AG04449 (cell line): ENCODE measurements around the gene ATP5PO.

Source experiments
- CTCF ChIA-PET: fragments of 350-600 bp; formaldehyde crosslinking; extraction: SDS; loops from one replicate; lab custom pipeline; 2021; ENCODE audit warnings: antibody characterized with exemption; lab: Yijun Ruan, JAX
- POLR2A ChIA-PET: fragments of 400-600, 350-600 bp; formaldehyde crosslinking; extraction: SDS; loops from one replicate; lab custom pipeline; 2020; ENCODE audit warnings: antibody characterized with exemption, inconsistent platforms; lab: Yijun Ruan, JAX
- DNase-seq: peaks from one replicate; pipeline ENCODE4 v3.0.0-alpha.2; 2010; ENCODE audit warnings: low read depth, low spot score
- H3K4me3 ChIP-seq: 2 replicates; pipeline ENCODE4 v1.5.1; 2011; ENCODE audit warnings: low read depth, mild to moderate bottlenecking, control low read depth, low read length
- CTCF ChIP-seq: IDR thresholded peaks from one replicate; pipeline ENCODE4 v1.5.1; 2011; ENCODE audit warnings: mild to moderate bottlenecking, moderate library complexity, low read length, control low read depth, inconsistent platforms; ENCODE audit not compliant: insufficient read depth; ENCODE audit errors: missing control alignments

The ATP5PO gene

GRCh38 chr21:33897739-33898138 is 17.9 kb downstream of the ATP5PO start:
- no peak for TF ChIP-seq CTCF
- DNase-seq = no peak
- ChIA-PET CTCF (no interaction called here), POLR2A (no interaction called here)
- H3K4me3 ChIP-seq = no peak overlapping the region

GRCh38 chr21:33897098-33897497 is 18.5 kb downstream of the ATP5PO start:
- POLR2A ChIA-PET = interaction anchor here (0.6 kb wide), 1 partner anchor 301 kb away, joined by 3 read pairs; no protein-coding TSS in a partner anchor
- no peak for TF ChIP-seq CTCF

GRCh38 chr21:33896691-33897090 is 18.9 kb downstream of the ATP5PO start:
- CTCF ChIA-PET = interaction anchor here (0.8 to 4.0 kb wide), 3 partner anchors 71 to 291 kb away, joined by 3 to 21 read pairs (median 5); no protein-coding TSS in a partner anchor
- POLR2A ChIA-PET = interaction anchor here (0.6 kb wide), 1 partner anchor 300 kb away, joined by 3 read pairs; no protein-coding TSS in a partner anchor

More at GRCh38 chr21:33897098-33897497, 18.5 kb downstream of the ATP5PO start:
- no peak for DNase-seq
- no peak overlapping the region for H3K4me3 ChIP-seq
- CTCF ChIA-PET = interaction anchor here (4.0 kb wide), 1 partner anchor 291 kb away, joined by 21 read pairs; no protein-coding TSS in a partner anchor

GRCh38 chr21:33895356-33895755 is 20.2 kb downstream of the ATP5PO start:
- CTCF ChIA-PET = interaction anchor here (0.6 to 4.0 kb wide), 19 partner anchors 9 to 308 kb away, joined by 3 to 21 read pairs (median 4); no protein-coding TSS in a partner anchor

More at GRCh38 chr21:33896691-33897090, 18.9 kb downstream of the ATP5PO start:
- no peak for TF ChIP-seq CTCF
- H3K4me3 ChIP-seq = no peak overlapping the region
- no peak for DNase-seq

GRCh38 chr21:33894736-33895288 is 20.8 kb downstream of the ATP5PO start:
- POLR2A ChIA-PET = interaction anchor here (1.0 kb wide), 1 partner anchor 306 kb away, joined by 3 read pairs; the partner anchor contains the start of gene DONSON
- peak; percentile 92 for TF ChIP-seq CTCF
- peak; percentile 41 for DNase-seq
- H3K4me3 ChIP-seq = peak overlapping the region; percentile 43
- CTCF ChIA-PET = interaction anchor here (0.6 to 4.0 kb wide), 20 partner anchors 9 to 343 kb away, joined by 3 to 21 read pairs (median 4); no protein-coding TSS in a partner anchor

More at GRCh38 chr21:33895356-33895755, 20.2 kb downstream of the ATP5PO start:
- no peak overlapping the region for H3K4me3 ChIP-seq
- POLR2A ChIA-PET = interaction anchor here (1.0 kb wide), 1 partner anchor 307 kb away, joined by 3 read pairs; the partner anchor contains the start of gene DONSON
- TF ChIP-seq CTCF = no peak
- DNase-seq = no peak

DNA sequence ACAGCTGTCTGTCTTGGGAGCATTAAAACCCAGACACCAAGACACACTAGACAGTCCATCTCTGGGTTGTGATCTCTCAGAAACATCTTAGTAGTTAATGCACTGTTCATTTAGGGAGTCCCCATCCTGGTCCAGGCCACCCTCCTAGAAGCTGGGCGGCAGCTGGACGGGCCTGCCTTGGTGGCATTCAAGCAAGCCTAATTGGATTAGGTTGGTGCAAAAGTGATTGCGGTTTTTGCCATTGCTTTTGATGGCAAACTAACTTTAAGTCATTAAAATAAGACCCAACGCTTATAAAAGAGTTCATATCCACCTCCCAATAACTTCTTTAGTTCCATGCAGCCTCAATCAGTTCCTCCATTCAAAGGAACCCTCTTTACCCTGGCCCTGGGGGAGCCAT is 21.7 kb downstream of the ATP5PO start:
- no peak overlapping the region for H3K4me3 ChIP-seq
- TF ChIP-seq CTCF = no peak
- ChIA-PET CTCF (interaction anchor here (0.6 to 4.0 kb wide), 7 partner anchors 19 to 291 kb away, joined by 3 to 21 read pairs (median 5); no protein-coding TSS in a partner anchor), POLR2A (no interaction called here)
- no peak for DNase-seq
